SU-DHL-6 (cell line): ENCODE results near the gene ASTN2.

Experiments
- EZH2phosphoT487 ChIP-seq: fragments of 200-600 bp; sonication (generic), shearing (Covaris generic); conservative IDR thresholded peaks from 2 replicates; pipeline ENCODE4 v1.6.1; 2018; ENCODE audit warnings: mild to moderate bottlenecking, antibody characterized with exemption, low read length, moderate library complexity, mixed read lengths
- TF ChIP-seq, protein P1 (sequence below): fragments of 200-600 bp; sonication (generic); IDR thresholded peaks from one replicate; pipeline ENCODE4 v1.5.1; 2017; ENCODE audit warnings: antibody characterized with exemption, mild to moderate bottlenecking, low read length, moderate library complexity; ENCODE audit not compliant: insufficient read depth, poor library complexity, severe bottlenecking

DNA sequence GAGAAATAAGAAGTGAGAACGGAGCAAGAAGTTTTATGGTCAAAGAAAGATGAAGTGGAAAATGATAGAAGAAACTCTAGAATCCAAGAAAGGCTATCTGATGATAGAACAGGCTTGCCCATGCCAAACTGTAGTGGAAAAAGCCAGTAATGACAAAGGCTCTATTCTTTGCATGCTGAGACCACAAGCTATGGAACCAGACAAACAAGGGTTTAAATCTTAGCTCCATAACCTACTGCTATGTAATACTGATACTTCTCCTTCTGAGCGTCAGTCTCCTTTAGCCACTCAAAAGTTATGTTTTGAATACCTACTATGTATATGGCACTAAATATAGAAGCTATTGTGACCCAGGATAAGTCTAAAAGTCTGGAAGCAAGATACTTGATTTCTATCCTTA lies 778.9 kb downstream of the ASTN2 start:
- TF ChIP-seq, protein P1, sequence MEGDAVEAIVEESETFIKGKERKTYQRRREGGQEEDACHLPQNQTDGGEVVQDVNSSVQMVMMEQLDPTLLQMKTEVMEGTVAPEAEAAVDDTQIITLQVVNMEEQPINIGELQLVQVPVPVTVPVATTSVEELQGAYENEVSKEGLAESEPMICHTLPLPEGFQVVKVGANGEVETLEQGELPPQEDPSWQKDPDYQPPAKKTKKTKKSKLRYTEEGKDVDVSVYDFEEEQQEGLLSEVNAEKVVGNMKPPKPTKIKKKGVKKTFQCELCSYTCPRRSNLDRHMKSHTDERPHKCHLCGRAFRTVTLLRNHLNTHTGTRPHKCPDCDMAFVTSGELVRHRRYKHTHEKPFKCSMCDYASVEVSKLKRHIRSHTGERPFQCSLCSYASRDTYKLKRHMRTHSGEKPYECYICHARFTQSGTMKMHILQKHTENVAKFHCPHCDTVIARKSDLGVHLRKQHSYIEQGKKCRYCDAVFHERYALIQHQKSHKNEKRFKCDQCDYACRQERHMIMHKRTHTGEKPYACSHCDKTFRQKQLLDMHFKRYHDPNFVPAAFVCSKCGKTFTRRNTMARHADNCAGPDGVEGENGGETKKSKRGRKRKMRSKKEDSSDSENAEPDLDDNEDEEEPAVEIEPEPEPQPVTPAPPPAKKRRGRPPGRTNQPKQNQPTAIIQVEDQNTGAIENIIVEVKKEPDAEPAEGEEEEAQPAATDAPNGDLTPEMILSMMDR = no peak
- no peak for TF ChIP-seq EZH2phosphoT487
